ENCODE data around the gene AGAP1.

The AGAP1 gene

GRCh38 chr2:235804676-235805075 is 310.8 kb downstream of the AGAP1 start:
- no peak for TF ChIP-seq FOXP2 (optimal IDR thresholded peaks at IDR 0.05; ENCODE audit: borderline replicate concordance, extremely low read depth, extremely low read length, insufficient read depth)
- TF ChIP-seq REST (IDR thresholded peaks at IDR 0.05; ENCODE audit: insufficient read depth in 1 of 2, low read depth in 2 of 2, low read length in 2 of 2), result no peak
- no peak for TF ChIP-seq POLR2AphosphoS5 (IDR thresholded peaks at IDR 0.05; ENCODE audit: low read depth, low read length)
- TF ChIP-seq TAF1 (IDR thresholded peaks at IDR 0.05; ENCODE audit: borderline replicate concordance, insufficient read depth, low read length), result no peak
- TF ChIP-seq SIN3A (IDR thresholded peaks at IDR 0.05; ENCODE audit: borderline replicate concordance, insufficient read depth, low read length), result no peak

- TF ChIP-seq POLR2AphosphoS5 (IDR thresholded peaks at IDR 0.05; ENCODE audit: low read depth, low read length), result no peak
- TF ChIP-seq TAF1 (IDR thresholded peaks at IDR 0.05; ENCODE audit: borderline replicate concordance, insufficient read depth, low read length), result no peak
- no peak for TF ChIP-seq REST (IDR thresholded peaks at IDR 0.05; ENCODE audit: insufficient read depth in 1 of 2, low read depth in 2 of 2, low read length in 2 of 2)
- no peak for TF ChIP-seq SIN3A (IDR thresholded peaks at IDR 0.05; ENCODE audit: borderline replicate concordance, insufficient read depth, low read length)
- TF ChIP-seq FOXP2 (optimal IDR thresholded peaks at IDR 0.05; ENCODE audit: borderline replicate concordance, extremely low read depth, extremely low read length, insufficient read depth), result no peak
Observed at GRCh38 chr2:235806986-235807750, 313.3 kb downstream of the AGAP1 start.

- no peak for TF ChIP-seq REST (IDR thresholded peaks at IDR 0.05; ENCODE audit: insufficient read depth in 1 of 2, low read depth in 2 of 2, low read length in 2 of 2)
- no peak for TF ChIP-seq SIN3A (IDR thresholded peaks at IDR 0.05; ENCODE audit: borderline replicate concordance, insufficient read depth, low read length)
- TF ChIP-seq POLR2AphosphoS5 (IDR thresholded peaks at IDR 0.05; ENCODE audit: low read depth, low read length), result no peak
- no peak for TF ChIP-seq TAF1 (IDR thresholded peaks at IDR 0.05; ENCODE audit: borderline replicate concordance, insufficient read depth, low read length)
- TF ChIP-seq FOXP2 (optimal IDR thresholded peaks at IDR 0.05; ENCODE audit: borderline replicate concordance, extremely low read depth, extremely low read length, insufficient read depth), result no peak
Observed at GRCh38 chr2:235808366-235808765, 314.5 kb downstream of the AGAP1 start.

GRCh38 chr2:235810252-235810651 is 316.4 kb downstream of the AGAP1 start:
- TF ChIP-seq POLR2AphosphoS5 (IDR thresholded peaks at IDR 0.05; ENCODE audit: low read depth, low read length), result no peak
- no peak for TF ChIP-seq SIN3A (IDR thresholded peaks at IDR 0.05; ENCODE audit: borderline replicate concordance, insufficient read depth, low read length)
- TF ChIP-seq REST (IDR thresholded peaks at IDR 0.05; ENCODE audit: insufficient read depth in 1 of 2, low read depth in 2 of 2, low read length in 2 of 2), result no peak
- TF ChIP-seq FOXP2 (optimal IDR thresholded peaks at IDR 0.05; ENCODE audit: borderline replicate concordance, extremely low read depth, extremely low read length, insufficient read depth), result no peak
- no peak for TF ChIP-seq TAF1 (IDR thresholded peaks at IDR 0.05; ENCODE audit: borderline replicate concordance, insufficient read depth, low read length)
